Activated T-helper 2 cell treated with anti-CD3 and anti-CD28 coated beads, Interferon-gamma antibody, Interleukin-2, Interleukin-4, amounts not matched to agents 10 μg/mL and 5 μg/mL and 100 μg/mL, durations not matched to agents 14 hours and 24 hours and 36 hours (primary cell): ENCODE results near the gene PAFAH2. TPM values are rescaled to one million over a fixed set of nuclear protein-coding genes. Genes with fewer than 3 reads are reported as not detected.

Experiments used
- DNase-seq: peaks from one replicate; pipeline ENCODE4 v3.0.0; 2021; ENCODE audit warnings: low spot score
- H3K27ac Mint-ChIP-seq: one replicate; pipeline ENCODE4 v1.8.0; 2021; ENCODE audit warnings: mixed read lengths
- H3K27me3 Mint-ChIP-seq: one replicate; pipeline ENCODE4 v1.8.0; 2021; ENCODE audit warnings: low read depth, mixed read lengths
- H3K36me3 Mint-ChIP-seq: one replicate; pipeline ENCODE4 v1.8.0; 2021; ENCODE audit warnings: low read depth, mixed read lengths
- H3K4me1 Mint-ChIP-seq: one replicate; pipeline ENCODE4 v1.8.0; 2021; ENCODE audit warnings: low read depth, mixed read lengths
- H3K4me3 Mint-ChIP-seq: one replicate; pipeline ENCODE4 v1.8.0; 2021; ENCODE audit warnings: low read depth, mild to moderate bottlenecking, moderate library complexity, mixed read lengths
- H3K9me3 Mint-ChIP-seq: one replicate; pipeline ENCODE4 v1.8.0; 2021; ENCODE audit warnings: mixed read lengths
- intact Hi-C: fragments of 100-400 bp; cut with micrococcal nuclease; formaldehyde crosslinking; loops from one replicate; pipeline ENCODE4 v1.15.1; 2023
- total RNA-seq: library from RNA; stranded (reverse); gene quantifications from 2 replicates; pipeline ENCODE4 v1.2.3, GENCODE V29; 2022

PAFAH2 gene
- total RNA-seq, 1 donor from 2014 or later, result 7.7 TPM

- DNase-seq, result no peak
- Mint-ChIP-seq H3K36me3 (no peaks in the 10 kb centered on the region), H3K27ac (no peak overlapping the region), H3K4me3 (no peak overlapping the region), H3K9me3 (no peaks in the 10 kb centered on the region), H3K4me1 (peaks cover 10% of the 10 kb centered on the region), H3K27me3 (peaks cover 24% of the 10 kb centered on the region)
- intact Hi-C loops, result loop anchor here (2.0 to 5.0 kb wide), 2 partner anchors 131 to 199 kb away; partner anchors contain the start of genes C1orf232 and ZNF593
Observed at GRCh38 chr1:26037904-26038303, 40.0 kb upstream of the PAFAH2 start.

GRCh38 chr1:26036756-26037281, 39.0 kb upstream of the PAFAH2 start:
- Mint-ChIP-seq H3K36me3 (no peaks in the 10 kb centered on the region), H3K27ac (no peak overlapping the region), H3K4me1 (peaks cover 10% of the 10 kb centered on the region), H3K4me3 (no peak overlapping the region), H3K27me3 (peaks cover 28% of the 10 kb centered on the region), H3K9me3 (no peaks in the 10 kb centered on the region)
- no peak for DNase-seq
- intact Hi-C loops, result loop anchor here (2.0 to 5.0 kb wide), 2 partner anchors 132 to 200 kb away; partner anchors contain the start of genes C1orf232 and ZNF593

GRCh38 chr1:26035959-26036755, 38.3 kb upstream of the PAFAH2 start:
- H3K36me3 Mint-ChIP-seq, result no peaks in the 10 kb centered on the region
- intact Hi-C loops, result loop anchor here (2.0 to 5.0 kb wide), 4 partner anchors 69 to 201 kb away; partner anchors contain the start of genes C1orf232 and ZNF593
- peak overlapping the region; percentile 94 for H3K4me3 Mint-ChIP-seq
- no peak overlapping the region for H3K27ac Mint-ChIP-seq
- no peaks in the 10 kb centered on the region for H3K9me3 Mint-ChIP-seq
- peak; percentile 74 for DNase-seq
- peaks cover 10% of the 10 kb centered on the region for H3K4me1 Mint-ChIP-seq
- H3K27me3 Mint-ChIP-seq, result peaks cover 25% of the 10 kb centered on the region

- H3K36me3 Mint-ChIP-seq, result no peaks in the 10 kb centered on the region
- peak overlapping the region; percentile 60 for H3K27ac Mint-ChIP-seq
- intact Hi-C loops, result loop anchor here (2.0 to 5.0 kb wide), 3 partner anchors 69 to 202 kb away; no protein-coding TSS in a partner anchor
- peak; percentile 91 for DNase-seq
- peaks cover 10% of the 10 kb centered on the region for H3K4me1 Mint-ChIP-seq
- H3K27me3 Mint-ChIP-seq, result peaks cover 28% of the 10 kb centered on the region
- H3K9me3 Mint-ChIP-seq, result no peaks in the 10 kb centered on the region
- H3K4me3 Mint-ChIP-seq, result peak overlapping the region; percentile 94
Observed at GRCh38 chr1:26035203-26035958, 37.5 kb upstream of the PAFAH2 start.

GRCh38 chr1:26034504-26035202, 36.8 kb upstream of the PAFAH2 start:
- Mint-ChIP-seq H3K27ac (no peak overlapping the region), H3K36me3 (no peaks in the 10 kb centered on the region), H3K27me3 (peaks cover 28% of the 10 kb centered on the region), H3K9me3 (no peaks in the 10 kb centered on the region), H3K4me3 (peak overlapping the region; percentile 94), H3K4me1 (peaks cover 10% of the 10 kb centered on the region)
- intact Hi-C loops, result loop anchor here (2.0 to 5.0 kb wide), 3 partner anchors 70 to 203 kb away; no protein-coding TSS in a partner anchor
- DNase-seq, result no peak

GRCh38 chr1:26032656-26033357, 34.9 kb upstream of the PAFAH2 start:
- DNase-seq, result no peak
- intact Hi-C loops, result no loop called here
- H3K27me3 Mint-ChIP-seq, result peaks cover 28% of the 10 kb centered on the region
- H3K4me3 Mint-ChIP-seq, result no peak overlapping the region
- H3K36me3 Mint-ChIP-seq, result no peaks in the 10 kb centered on the region
- H3K4me1 Mint-ChIP-seq, result peaks cover 12% of the 10 kb centered on the region
- no peak overlapping the region for H3K27ac Mint-ChIP-seq
- H3K9me3 Mint-ChIP-seq, result no peaks in the 10 kb centered on the region

GRCh38 chr1:26031611-26032220, 33.9 kb upstream of the PAFAH2 start:
- no peaks in the 10 kb centered on the region for H3K36me3 Mint-ChIP-seq
- no peak overlapping the region for H3K4me3 Mint-ChIP-seq
- peaks cover 14% of the 10 kb centered on the region for H3K4me1 Mint-ChIP-seq
- no peak overlapping the region for H3K27ac Mint-ChIP-seq
- H3K27me3 Mint-ChIP-seq, result peaks cover 27% of the 10 kb centered on the region
- intact Hi-C loops, result no loop called here
- no peaks in the 10 kb centered on the region for H3K9me3 Mint-ChIP-seq
- no peak for DNase-seq

- Mint-ChIP-seq H3K27me3 (peaks cover 27% of the 10 kb centered on the region), H3K27ac (no peak overlapping the region)
Observed at GRCh38 chr1:26031196-26031595, 33.3 kb upstream of the PAFAH2 start.

GRCh38 chr1:26029864-26030481, 32.1 kb upstream of the PAFAH2 start:
- Mint-ChIP-seq H3K27me3 (peaks cover 25% of the 10 kb centered on the region), H3K4me1 (peaks cover 11% of the 10 kb centered on the region), H3K4me3 (no peak overlapping the region), H3K9me3 (no peaks in the 10 kb centered on the region), H3K27ac (no peak overlapping the region), H3K36me3 (no peaks in the 10 kb centered on the region)
- DNase-seq, result no peak
- intact Hi-C loops, result no loop called here

More at GRCh38 chr1:26031196-26031595, 33.3 kb upstream of the PAFAH2 start:
- Mint-ChIP-seq H3K9me3 (no peaks in the 10 kb centered on the region), H3K4me3 (no peak overlapping the region), H3K36me3 (no peaks in the 10 kb centered on the region), H3K4me1 (peaks cover 14% of the 10 kb centered on the region)
- intact Hi-C loops, result no loop called here
- DNase-seq, result no peak

GRCh38 chr1:26029054-26029863, 31.4 kb upstream of the PAFAH2 start:
- H3K36me3 Mint-ChIP-seq, result no peaks in the 10 kb centered on the region

More at GRCh38 chr1:26029054-26029863, 31.4 kb upstream of the PAFAH2 start:
- Mint-ChIP-seq H3K27me3 (peaks cover 21% of the 10 kb centered on the region), H3K4me3 (no peak overlapping the region), H3K9me3 (no peaks in the 10 kb centered on the region), H3K4me1 (peaks cover 4% of the 10 kb centered on the region), H3K27ac (no peak overlapping the region)
- DNase-seq, result no peak
- intact Hi-C loops, result no loop called here
